HL-60 (cell line): ENCODE measurements around the gene AK9.

Source experiments
- CTCF ChIP-seq: IDR thresholded peaks from one replicate; pipeline ENCODE4 v1.5.1; 2011; ENCODE audit warnings: low read length, control low read depth, inconsistent platforms; ENCODE audit not compliant: insufficient read depth
- GABPA ChIP-seq: IDR thresholded peaks from 2 replicates; pipeline ENCODE4 v1.6.1; 2012; ENCODE audit warnings: low read depth

GRCh38 chr6:109446072-109446471 lies 244.9 kb downstream of the AK9 start:
- TF ChIP-seq CTCF = no peak
- no peak for TF ChIP-seq GABPA
